BLaER1 treated with 17β-estradiol and CSF1 and Interleukin-3, amounts not matched to agents 10 nM and 100 nM (cell line): ENCODE results near the gene C4orf36.

Experiments used
- H3K27ac ChIP-seq, 11 experiments: shearing (Covaris generic); formaldehyde crosslinking; 2 replicates each; pipeline ENCODE4 v1.8.1; 2022
- H3K27me3 ChIP-seq, 11 experiments: shearing (Covaris generic); formaldehyde crosslinking; 2 replicates each; pipeline ENCODE4 v1.8.1; 2022
- H3K36me3 ChIP-seq, 11 experiments: shearing (Covaris generic); formaldehyde crosslinking; 2 replicates each; pipeline ENCODE4 v1.8.1; 2022
- H3K4me1 ChIP-seq, 10 experiments: shearing (Covaris generic); formaldehyde crosslinking; 2 replicates each; pipeline ENCODE4 v1.8.1; 2022
- H3K4me2 ChIP-seq, 11 experiments: shearing (Covaris generic); formaldehyde crosslinking; 2 replicates each; pipeline ENCODE4 v1.8.1; 2022
- H3K4me3 ChIP-seq, 10 experiments: shearing (Covaris generic); formaldehyde crosslinking; 2 replicates each; pipeline ENCODE4 v1.8.1; 2022
- H3K9ac ChIP-seq, 11 experiments: shearing (Covaris generic); formaldehyde crosslinking; 2 replicates each; pipeline ENCODE4 v1.8.1; 2022
- H3K9me3 ChIP-seq, 11 experiments: shearing (Covaris generic); formaldehyde crosslinking; replicated peaks in 1 of 11; 2 replicates each; pipeline ENCODE4 v1.8.1; 2022
- H4K20me1 ChIP-seq, 11 experiments: shearing (Covaris generic); formaldehyde crosslinking; 2 replicates each; pipeline ENCODE4 v1.8.1; 2022
- Cebpa-rat ChIP-seq, 11 experiments: shearing (Covaris generic); IDR thresholded peaks; 2 replicates each; pipeline ENCODE4 v1.8.1; 2022

Gene C4orf36

DNA sequence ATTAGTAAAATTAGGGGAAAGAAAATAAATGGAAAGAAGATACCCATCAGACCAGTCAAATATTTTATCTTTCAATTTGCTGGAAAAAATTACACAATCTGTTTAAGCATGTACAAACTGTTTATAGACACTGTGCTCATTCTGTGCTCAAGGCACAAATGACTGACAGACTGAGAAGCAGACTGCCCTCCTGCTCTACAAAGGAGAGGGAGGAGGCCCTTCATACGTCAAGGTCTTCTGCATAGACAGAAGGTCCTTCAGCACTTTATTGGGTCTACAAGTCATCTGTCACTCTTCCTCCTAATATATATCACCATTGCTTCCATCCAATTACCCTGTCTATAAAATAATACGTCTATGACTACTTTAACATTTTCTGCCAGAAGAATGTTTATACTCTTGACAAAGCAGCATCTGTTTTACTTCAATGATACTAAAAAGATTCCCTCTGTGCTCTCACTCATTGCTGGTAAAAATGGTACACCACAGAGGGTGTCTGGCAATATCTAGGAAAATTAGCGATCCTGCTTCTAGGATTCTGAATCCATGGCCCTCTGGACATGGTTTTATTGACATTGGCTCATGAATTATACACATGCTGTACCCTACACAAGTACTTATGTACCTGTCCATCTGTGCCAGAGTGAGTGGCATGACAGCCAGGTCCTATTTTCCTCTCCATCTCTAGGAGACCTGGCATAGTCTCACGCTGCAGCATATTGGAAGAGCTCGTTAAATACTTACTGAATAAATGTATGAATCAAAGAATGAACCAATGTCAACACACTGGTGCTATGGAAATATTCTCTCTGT, 54.3 kb downstream of the C4orf36 start:
- Histone ChIP-seq H3K36me3 (no peaks in the 10 kb centered on the region), H3K4me2 (no peak overlapping the region), H3K9me3 (no peaks in the 10 kb centered on the region), H3K27ac (no peak overlapping the region), H3K4me3 (no peak overlapping the region), H3K9ac (no peak overlapping the region), H4K20me1 (no peaks in the 10 kb centered on the region), H3K4me1 (peaks cover 0 to 10% (median 0%) of the 10 kb centered on the region in 10 experiments; a peak in 5 of 20 replicates), H3K27me3 (no peaks in the 10 kb centered on the region)
- no peak for TF ChIP-seq Cebpa-rat (IDR thresholded peaks at IDR 0.05)

GRCh38 chr4:86835677-86836076, 56.5 kb downstream of the C4orf36 start:
- H3K4me3 ChIP-seq = no peak overlapping the region
- H3K4me1 ChIP-seq = peaks cover 0 to 10% (median 0%) of the 10 kb centered on the region in 10 experiments; a peak in 5 of 20 replicates
- no peak overlapping the region for H3K9ac ChIP-seq
- no peak overlapping the region for H3K4me2 ChIP-seq
- no peaks in the 10 kb centered on the region for H3K9me3 ChIP-seq
- no peak overlapping the region for H3K27ac ChIP-seq
- no peaks in the 10 kb centered on the region for H3K27me3 ChIP-seq
- no peak for TF ChIP-seq Cebpa-rat (IDR thresholded peaks at IDR 0.05)
- H4K20me1 ChIP-seq = no peaks in the 10 kb centered on the region
- H3K36me3 ChIP-seq = no peaks in the 10 kb centered on the region

DNA sequence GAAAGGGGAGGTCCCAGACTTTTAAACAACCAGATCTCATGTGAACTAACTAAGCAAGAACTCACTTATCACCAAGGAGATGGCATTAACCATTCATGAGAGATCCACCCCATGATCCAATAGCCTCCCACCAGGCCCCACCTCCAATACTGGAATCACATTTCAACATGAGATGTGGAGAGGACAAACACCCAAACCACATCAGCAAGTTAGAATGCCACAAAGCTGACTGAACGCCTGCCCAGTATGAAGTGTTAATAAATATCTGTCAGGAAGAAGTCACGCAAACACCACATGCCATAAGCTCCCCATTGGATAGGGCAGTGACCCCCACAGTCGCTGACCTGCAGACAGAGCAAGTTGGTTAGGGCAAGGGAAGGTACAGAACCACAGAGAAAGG, 57.3 kb downstream of the C4orf36 start:
- Histone ChIP-seq H3K27me3 (no peaks in the 10 kb centered on the region), H3K27ac (no peak overlapping the region), H3K4me3 (no peak overlapping the region), H3K36me3 (no peaks in the 10 kb centered on the region), H4K20me1 (no peaks in the 10 kb centered on the region), H3K9ac (no peak overlapping the region), H3K4me2 (no peak overlapping the region), H3K4me1 (peaks cover 0 to 10% (median 0%) of the 10 kb centered on the region in 10 experiments; a peak in 5 of 20 replicates), H3K9me3 (no peaks in the 10 kb centered on the region)
- TF ChIP-seq Cebpa-rat (IDR thresholded peaks at IDR 0.05) = no peak

DNA sequence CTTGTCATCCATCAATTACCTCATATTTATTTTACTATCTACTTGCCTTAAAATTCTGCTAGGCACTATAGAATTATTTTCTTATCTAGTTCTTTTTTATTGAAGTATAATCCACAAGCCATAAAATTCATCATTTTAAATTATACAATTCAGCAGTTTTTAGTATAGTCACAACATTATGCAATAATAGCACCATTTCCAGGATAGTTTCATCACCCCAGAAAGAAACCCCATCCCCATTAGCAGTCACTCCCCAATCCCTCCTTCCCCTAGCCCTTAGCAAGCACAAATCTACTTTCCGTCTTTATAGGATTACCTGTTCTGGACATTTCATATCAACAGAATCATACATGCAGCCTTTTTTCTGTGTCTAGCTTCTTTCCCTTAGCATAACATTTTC, 58.6 kb downstream of the C4orf36 start:
- TF ChIP-seq Cebpa-rat (IDR thresholded peaks at IDR 0.05) = no peak
- Histone ChIP-seq H3K9ac (no peak overlapping the region), H3K27me3 (no peaks in the 10 kb centered on the region), H4K20me1 (no peaks in the 10 kb centered on the region), H3K4me3 (no peak overlapping the region), H3K9me3 (no peaks in the 10 kb centered on the region), H3K4me2 (no peak overlapping the region), H3K4me1 (peaks cover 0 to 4% (median 0%) of the 10 kb centered on the region in 10 experiments; a peak in 1 of 20 replicates), H3K36me3 (no peaks in the 10 kb centered on the region), H3K27ac (no peak overlapping the region)

DNA sequence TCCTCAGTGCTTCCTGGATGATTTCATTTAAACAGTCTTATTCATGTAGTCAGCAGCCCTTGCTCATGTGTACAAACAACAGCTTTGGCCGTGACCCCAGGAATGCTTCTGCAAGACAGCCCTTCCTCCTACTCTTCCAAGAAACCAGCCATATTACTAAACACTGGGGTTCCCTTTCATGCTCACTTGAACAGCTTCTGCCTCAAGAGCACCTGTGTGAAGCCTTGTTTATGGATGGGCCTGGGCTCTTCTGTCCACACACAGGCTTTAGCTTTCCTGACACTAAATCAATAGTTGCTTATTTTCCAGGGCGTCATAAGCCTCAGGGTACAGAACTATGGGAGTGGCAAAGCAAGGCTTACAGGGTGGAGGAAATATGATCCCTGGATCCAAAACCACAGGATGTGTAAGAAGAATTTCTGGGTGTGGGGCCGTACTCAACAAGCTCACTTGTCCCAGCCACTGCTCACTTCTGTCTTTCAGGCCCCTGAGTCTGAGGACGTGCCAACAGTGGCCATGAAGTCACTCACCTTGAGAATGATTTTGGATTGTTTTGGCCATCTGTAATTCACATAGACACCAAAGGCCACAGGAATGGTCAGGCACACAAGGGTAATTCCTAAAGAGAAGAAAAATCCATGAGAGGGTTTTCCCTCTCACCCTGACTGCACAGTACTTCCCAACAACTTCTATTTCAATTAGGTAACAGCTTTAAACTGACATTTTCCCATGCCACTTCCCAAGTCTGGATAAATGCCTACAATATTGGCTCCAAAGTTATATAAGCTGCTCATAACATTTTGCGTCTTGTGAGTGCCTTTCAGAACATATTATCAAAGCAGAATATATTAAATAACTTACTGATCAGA, 60.7 kb downstream of the C4orf36 start:
- no peaks in the 10 kb centered on the region for H3K4me1 ChIP-seq
- H3K9ac ChIP-seq = no peak overlapping the region
- TF ChIP-seq Cebpa-rat (IDR thresholded peaks at IDR 0.05) = no peak
- no peak overlapping the region for H3K27ac ChIP-seq
- H3K4me3 ChIP-seq = no peak overlapping the region
- H4K20me1 ChIP-seq = no peaks in the 10 kb centered on the region
- H3K9me3 ChIP-seq = no peaks in the 10 kb centered on the region
- no peaks in the 10 kb centered on the region for H3K27me3 ChIP-seq
- H3K4me2 ChIP-seq = no peak overlapping the region
- no peaks in the 10 kb centered on the region for H3K36me3 ChIP-seq
